Thyroid gland (tissue), 4 donors: Measurements from ENCODE around the gene OR51G1.

ENCODE experiments used
- POLR2A ChIP-seq, 2 donors: fragments of 450-650 bp; IDR thresholded peaks; one replicate each; pipeline ENCODE4 v1.6.1; 2017; ENCODE audit warnings: antibody characterized with exemption in 2 of 2, mild to moderate bottlenecking in 2 of 2, moderate library complexity in 1 of 2
- TF ChIP-seq, protein P1 (sequence below), 6 experiments: fragments of 200-600 bp in 3 of 6; fragments of 450-650 bp in 3 of 6; sonication (generic) in 3 of 6; IDR thresholded peaks; one replicate each; pipeline ENCODE4 v1.5.1; 2016 to 2019; ENCODE audit warnings: antibody characterized with exemption in 6 of 6, mild to moderate bottlenecking in 2 of 6, inconsistent platforms in 1 of 6, moderate library complexity in 1 of 6

DNA sequence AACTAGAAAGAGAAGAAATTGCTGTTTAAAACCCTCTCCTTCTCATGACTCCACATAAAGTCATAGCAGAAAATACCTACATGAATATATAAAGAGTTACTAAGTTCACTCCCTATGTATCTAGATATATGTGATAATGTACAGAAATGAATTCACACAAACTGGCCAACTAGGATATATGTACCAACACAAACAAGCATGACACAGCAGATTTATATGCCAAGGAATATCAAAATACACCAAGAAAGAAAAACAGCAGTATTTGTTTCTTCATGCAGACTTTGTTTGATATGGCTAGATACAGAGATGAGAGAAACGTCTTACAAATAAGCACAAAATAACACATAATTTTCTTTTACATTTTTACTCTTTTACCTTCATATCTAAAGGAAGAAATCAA, 1.8 kb downstream of the OR51G1 start:
- TF ChIP-seq, protein P1, sequence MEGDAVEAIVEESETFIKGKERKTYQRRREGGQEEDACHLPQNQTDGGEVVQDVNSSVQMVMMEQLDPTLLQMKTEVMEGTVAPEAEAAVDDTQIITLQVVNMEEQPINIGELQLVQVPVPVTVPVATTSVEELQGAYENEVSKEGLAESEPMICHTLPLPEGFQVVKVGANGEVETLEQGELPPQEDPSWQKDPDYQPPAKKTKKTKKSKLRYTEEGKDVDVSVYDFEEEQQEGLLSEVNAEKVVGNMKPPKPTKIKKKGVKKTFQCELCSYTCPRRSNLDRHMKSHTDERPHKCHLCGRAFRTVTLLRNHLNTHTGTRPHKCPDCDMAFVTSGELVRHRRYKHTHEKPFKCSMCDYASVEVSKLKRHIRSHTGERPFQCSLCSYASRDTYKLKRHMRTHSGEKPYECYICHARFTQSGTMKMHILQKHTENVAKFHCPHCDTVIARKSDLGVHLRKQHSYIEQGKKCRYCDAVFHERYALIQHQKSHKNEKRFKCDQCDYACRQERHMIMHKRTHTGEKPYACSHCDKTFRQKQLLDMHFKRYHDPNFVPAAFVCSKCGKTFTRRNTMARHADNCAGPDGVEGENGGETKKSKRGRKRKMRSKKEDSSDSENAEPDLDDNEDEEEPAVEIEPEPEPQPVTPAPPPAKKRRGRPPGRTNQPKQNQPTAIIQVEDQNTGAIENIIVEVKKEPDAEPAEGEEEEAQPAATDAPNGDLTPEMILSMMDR (IDR thresholded peaks at IDR 0.05): no peak
- no peak for TF ChIP-seq POLR2A (IDR thresholded peaks at IDR 0.05)
